Liver (tissue), 3 donors: ENCODE results near the gene RAB37.

Experiments used
- EGR1 ChIP-seq, 2 donors: IDR thresholded peaks; 2 replicates each; pipeline ENCODE4 v1.6.1; 2016 to 2018; ENCODE audit warnings: antibody characterized with exemption in 2 of 2, low read depth in 2 of 2
- FOXA1 ChIP-seq: IDR thresholded peaks from 2 replicates; pipeline ENCODE4 v1.6.1; 2016; ENCODE audit warnings: antibody characterized with exemption
- GABPA ChIP-seq, 2 donors: IDR thresholded peaks in 1 of 2; conservative IDR thresholded peaks in 1 of 2; 2 replicates each; pipeline ENCODE4 v1.6.1; 2016; ENCODE audit warnings: antibody characterized with exemption in 2 of 2, mild to moderate bottlenecking in 1 of 2, moderate library complexity in 1 of 2
- RAD21 ChIP-seq, 2 donors: IDR thresholded peaks; 2 replicates each; pipeline ENCODE4 v1.6.1; 2016; ENCODE audit warnings: antibody characterized with exemption in 2 of 2, mild to moderate bottlenecking in 2 of 2
- RXRA ChIP-seq, 2 donors: IDR thresholded peaks; 2 replicates each; pipeline ENCODE4 v1.6.1; 2017 to 2018; ENCODE audit warnings: antibody characterized with exemption in 2 of 2, mild to moderate bottlenecking in 1 of 2
- TF ChIP-seq, protein P1 (sequence below): IDR thresholded peaks from 2 replicates; pipeline ENCODE4 v1.6.1; 2016; ENCODE audit warnings: antibody characterized with exemption, mild to moderate bottlenecking
- TF ChIP-seq, protein P2 (sequence below): fragments of 150-350 bp; IDR thresholded peaks from 2 replicates; pipeline ENCODE4 v1.5.1; 2017; ENCODE audit warnings: improper control_type of control experiment, low read depth, low read length; ENCODE audit not compliant: missing input control
- TF ChIP-seq, protein P3 (sequence below): IDR thresholded peaks from 2 replicates; pipeline ENCODE4 v1.6.1; 2016; ENCODE audit warnings: antibody characterized with exemption
- donor health status: healthy.
- donor health status: healthy.

DNA sequence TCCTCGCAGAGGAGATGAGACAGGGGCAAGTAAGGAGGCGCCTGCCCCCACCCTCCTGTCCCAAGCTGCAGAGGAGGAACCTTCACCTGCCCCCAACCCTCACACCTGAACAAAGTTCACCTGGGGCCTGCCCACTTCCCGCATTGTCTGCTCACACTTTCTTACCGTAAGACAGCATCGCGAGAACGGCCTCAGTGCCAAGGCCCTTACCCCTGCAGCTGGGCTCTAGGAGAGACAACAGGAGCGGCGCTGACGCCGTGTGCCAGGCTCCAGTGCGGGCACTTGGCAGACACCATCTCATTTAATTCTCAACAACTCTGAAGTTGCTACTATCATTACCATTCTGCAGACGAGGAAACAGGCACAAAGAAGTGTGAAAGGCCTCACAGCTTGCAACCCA lies 35.0 kb downstream of the RAB37 start:
- TF ChIP-seq RXRA (IDR thresholded peaks at IDR 0.05) = no peak
- TF ChIP-seq, protein P1, sequence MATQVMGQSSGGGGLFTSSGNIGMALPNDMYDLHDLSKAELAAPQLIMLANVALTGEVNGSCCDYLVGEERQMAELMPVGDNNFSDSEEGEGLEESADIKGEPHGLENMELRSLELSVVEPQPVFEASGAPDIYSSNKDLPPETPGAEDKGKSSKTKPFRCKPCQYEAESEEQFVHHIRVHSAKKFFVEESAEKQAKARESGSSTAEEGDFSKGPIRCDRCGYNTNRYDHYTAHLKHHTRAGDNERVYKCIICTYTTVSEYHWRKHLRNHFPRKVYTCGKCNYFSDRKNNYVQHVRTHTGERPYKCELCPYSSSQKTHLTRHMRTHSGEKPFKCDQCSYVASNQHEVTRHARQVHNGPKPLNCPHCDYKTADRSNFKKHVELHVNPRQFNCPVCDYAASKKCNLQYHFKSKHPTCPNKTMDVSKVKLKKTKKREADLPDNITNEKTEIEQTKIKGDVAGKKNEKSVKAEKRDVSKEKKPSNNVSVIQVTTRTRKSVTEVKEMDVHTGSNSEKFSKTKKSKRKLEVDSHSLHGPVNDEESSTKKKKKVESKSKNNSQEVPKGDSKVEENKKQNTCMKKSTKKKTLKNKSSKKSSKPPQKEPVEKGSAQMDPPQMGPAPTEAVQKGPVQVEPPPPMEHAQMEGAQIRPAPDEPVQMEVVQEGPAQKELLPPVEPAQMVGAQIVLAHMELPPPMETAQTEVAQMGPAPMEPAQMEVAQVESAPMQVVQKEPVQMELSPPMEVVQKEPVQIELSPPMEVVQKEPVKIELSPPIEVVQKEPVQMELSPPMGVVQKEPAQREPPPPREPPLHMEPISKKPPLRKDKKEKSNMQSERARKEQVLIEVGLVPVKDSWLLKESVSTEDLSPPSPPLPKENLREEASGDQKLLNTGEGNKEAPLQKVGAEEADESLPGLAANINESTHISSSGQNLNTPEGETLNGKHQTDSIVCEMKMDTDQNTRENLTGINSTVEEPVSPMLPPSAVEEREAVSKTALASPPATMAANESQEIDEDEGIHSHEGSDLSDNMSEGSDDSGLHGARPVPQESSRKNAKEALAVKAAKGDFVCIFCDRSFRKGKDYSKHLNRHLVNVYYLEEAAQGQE = no peak
- TF ChIP-seq, protein P2, sequence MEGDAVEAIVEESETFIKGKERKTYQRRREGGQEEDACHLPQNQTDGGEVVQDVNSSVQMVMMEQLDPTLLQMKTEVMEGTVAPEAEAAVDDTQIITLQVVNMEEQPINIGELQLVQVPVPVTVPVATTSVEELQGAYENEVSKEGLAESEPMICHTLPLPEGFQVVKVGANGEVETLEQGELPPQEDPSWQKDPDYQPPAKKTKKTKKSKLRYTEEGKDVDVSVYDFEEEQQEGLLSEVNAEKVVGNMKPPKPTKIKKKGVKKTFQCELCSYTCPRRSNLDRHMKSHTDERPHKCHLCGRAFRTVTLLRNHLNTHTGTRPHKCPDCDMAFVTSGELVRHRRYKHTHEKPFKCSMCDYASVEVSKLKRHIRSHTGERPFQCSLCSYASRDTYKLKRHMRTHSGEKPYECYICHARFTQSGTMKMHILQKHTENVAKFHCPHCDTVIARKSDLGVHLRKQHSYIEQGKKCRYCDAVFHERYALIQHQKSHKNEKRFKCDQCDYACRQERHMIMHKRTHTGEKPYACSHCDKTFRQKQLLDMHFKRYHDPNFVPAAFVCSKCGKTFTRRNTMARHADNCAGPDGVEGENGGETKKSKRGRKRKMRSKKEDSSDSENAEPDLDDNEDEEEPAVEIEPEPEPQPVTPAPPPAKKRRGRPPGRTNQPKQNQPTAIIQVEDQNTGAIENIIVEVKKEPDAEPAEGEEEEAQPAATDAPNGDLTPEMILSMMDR = no peak
- TF ChIP-seq GABPA (IDR thresholded peaks at IDR 0.05 in 1 of 2, conservative IDR thresholded peaks at IDR 0.05 in 1 of 2) = no peak
- no peak for TF ChIP-seq FOXA1
- TF ChIP-seq, protein P3, sequence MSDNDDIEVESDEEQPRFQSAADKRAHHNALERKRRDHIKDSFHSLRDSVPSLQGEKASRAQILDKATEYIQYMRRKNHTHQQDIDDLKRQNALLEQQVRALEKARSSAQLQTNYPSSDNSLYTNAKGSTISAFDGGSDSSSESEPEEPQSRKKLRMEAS = no peak
- TF ChIP-seq RAD21 (IDR thresholded peaks at IDR 0.05) = no peak
- no peak for TF ChIP-seq EGR1 (IDR thresholded peaks at IDR 0.05; ENCODE audit: low read depth in 2 of 2)
